Kidney epithelial cell (primary cell): ENCODE measurements around the gene COL23A1. TPM values are rescaled to one million over a fixed set of nuclear protein-coding genes. Genes with fewer than 3 reads are reported as not detected.

Experiments
- DNase-seq: peaks from one replicate; pipeline ENCODE4 v3.0.0-alpha.2; 2010; ENCODE audit warnings: low read depth
- H3K27me3 ChIP-seq: 2 replicates; pipeline ENCODE4 v1.6.0; 2011; ENCODE audit warnings: low read length; ENCODE audit not compliant: control insufficient read depth, insufficient read depth
- H3K36me3 ChIP-seq: 2 replicates; pipeline ENCODE4 v1.5.1; 2011; ENCODE audit warnings: low read length; ENCODE audit not compliant: control insufficient read depth, insufficient read depth
- H3K4me3 ChIP-seq: 2 replicates; pipeline ENCODE4 v1.5.1; 2011; ENCODE audit warnings: low read depth, mild to moderate bottlenecking, control low read depth, low read length
- CTCF ChIP-seq: IDR thresholded peaks from 2 replicates; pipeline ENCODE4 v1.5.1; 2011; ENCODE audit warnings: mild to moderate bottlenecking, moderate library complexity, low read length, control low read depth, inconsistent platforms; ENCODE audit not compliant: insufficient read depth, poor library complexity, severe bottlenecking
- total RNA-seq: library from RNA; depleted of rRNA; stranded (reverse); fragments of >200 nt; gene quantifications from 2 replicates; pipeline ENCODE4 v1.2.3, GENCODE V29; 2015

Gene COL23A1
- total RNA-seq, 1 donor from 2014 or later, result 0.17 TPM

- H3K36me3 ChIP-seq, result no peaks in the 10 kb centered on the region
- H3K4me3 ChIP-seq, result no peak overlapping the region
- H3K27me3 ChIP-seq, result peaks cover 2% of the 10 kb centered on the region
- no peak for DNase-seq
- no peak for TF ChIP-seq CTCF
Measured at GRCh38 chr5:178381206-178381605, 209.0 kb downstream of the COL23A1 start.

- TF ChIP-seq CTCF, result no peak
- no peak for DNase-seq
Measured at GRCh38 chr5:178380541-178381074, 209.6 kb downstream of the COL23A1 start.

GRCh38 chr5:178380086-178380485, 210.1 kb downstream of the COL23A1 start:
- TF ChIP-seq CTCF, result no peak
- Histone ChIP-seq H3K27me3 (peaks cover 2% of the 10 kb centered on the region), H3K4me3 (no peak overlapping the region), H3K36me3 (no peaks in the 10 kb centered on the region)
- no peak for DNase-seq

More at GRCh38 chr5:178380541-178381074, 209.6 kb downstream of the COL23A1 start:
- Histone ChIP-seq H3K27me3 (peaks cover 2% of the 10 kb centered on the region), H3K4me3 (no peak overlapping the region), H3K36me3 (no peaks in the 10 kb centered on the region)

- H3K27me3 ChIP-seq, result no peaks in the 10 kb centered on the region
- no peak for DNase-seq
- H3K36me3 ChIP-seq, result no peaks in the 10 kb centered on the region
- no peak for TF ChIP-seq CTCF
- H3K4me3 ChIP-seq, result no peak overlapping the region
Measured at GRCh38 chr5:178378527-178379484, 211.4 kb downstream of the COL23A1 start.

GRCh38 chr5:178377583-178378270, 212.5 kb downstream of the COL23A1 start:
- TF ChIP-seq CTCF, result no peak
- H3K36me3 ChIP-seq, result no peaks in the 10 kb centered on the region
- no peaks in the 10 kb centered on the region for H3K27me3 ChIP-seq
- no peak for DNase-seq
- no peak overlapping the region for H3K4me3 ChIP-seq
